Activated naive CD8-positive, alpha-beta T cell treated with anti-CD3 and anti-CD28 coated beads, Interleukin-2, amount 50 U/mL, for 24 hours (primary cell): ENCODE measurements around the gene HNRNPUL1.

Experiments
- ATAC-seq: fragments of 150-1000 bp; cut with Tn5 transposase; one replicate; pipeline ENCODE4 v1.10.0; 2021
- DNase-seq: peaks from one replicate; pipeline ENCODE4 v3.0.0; 2021
- H3K27ac Mint-ChIP-seq: one replicate; pipeline ENCODE4 v1.8.0; 2021; ENCODE audit warnings: mild to moderate bottlenecking, mixed read lengths
- H3K27me3 Mint-ChIP-seq: one replicate; pipeline ENCODE4 v1.8.0; 2021; ENCODE audit warnings: mixed read lengths
- H3K36me3 Mint-ChIP-seq: one replicate; pipeline ENCODE4 v1.8.0; 2021; ENCODE audit warnings: low read depth, mixed read lengths
- H3K4me1 Mint-ChIP-seq: one replicate; pipeline ENCODE4 v1.8.0; 2021; ENCODE audit warnings: mixed read lengths
- H3K4me3 Mint-ChIP-seq: one replicate; pipeline ENCODE4 v1.8.0; 2021; ENCODE audit warnings: mild to moderate bottlenecking, moderate library complexity, mixed read lengths
- H3K9me3 Mint-ChIP-seq: one replicate; pipeline ENCODE4 v1.8.0; 2021; ENCODE audit warnings: mixed read lengths

HNRNPUL1 gene

GRCh38 chr19:41352609-41353465 is 88.7 kb downstream of the HNRNPUL1 start:
- peak; percentile 87 for DNase-seq
- peaks cover 44% of the 10 kb centered on the region for H3K36me3 Mint-ChIP-seq
- no peaks in the 10 kb centered on the region for H3K27me3 Mint-ChIP-seq
- ATAC-seq: peak; percentile 16
- no peaks in the 10 kb centered on the region for H3K9me3 Mint-ChIP-seq
- peak overlapping the region; percentile 95 for H3K27ac Mint-ChIP-seq
- H3K4me1 Mint-ChIP-seq: peaks cover 66% of the 10 kb centered on the region
- H3K4me3 Mint-ChIP-seq: peak overlapping the region; percentile 93

DNA sequence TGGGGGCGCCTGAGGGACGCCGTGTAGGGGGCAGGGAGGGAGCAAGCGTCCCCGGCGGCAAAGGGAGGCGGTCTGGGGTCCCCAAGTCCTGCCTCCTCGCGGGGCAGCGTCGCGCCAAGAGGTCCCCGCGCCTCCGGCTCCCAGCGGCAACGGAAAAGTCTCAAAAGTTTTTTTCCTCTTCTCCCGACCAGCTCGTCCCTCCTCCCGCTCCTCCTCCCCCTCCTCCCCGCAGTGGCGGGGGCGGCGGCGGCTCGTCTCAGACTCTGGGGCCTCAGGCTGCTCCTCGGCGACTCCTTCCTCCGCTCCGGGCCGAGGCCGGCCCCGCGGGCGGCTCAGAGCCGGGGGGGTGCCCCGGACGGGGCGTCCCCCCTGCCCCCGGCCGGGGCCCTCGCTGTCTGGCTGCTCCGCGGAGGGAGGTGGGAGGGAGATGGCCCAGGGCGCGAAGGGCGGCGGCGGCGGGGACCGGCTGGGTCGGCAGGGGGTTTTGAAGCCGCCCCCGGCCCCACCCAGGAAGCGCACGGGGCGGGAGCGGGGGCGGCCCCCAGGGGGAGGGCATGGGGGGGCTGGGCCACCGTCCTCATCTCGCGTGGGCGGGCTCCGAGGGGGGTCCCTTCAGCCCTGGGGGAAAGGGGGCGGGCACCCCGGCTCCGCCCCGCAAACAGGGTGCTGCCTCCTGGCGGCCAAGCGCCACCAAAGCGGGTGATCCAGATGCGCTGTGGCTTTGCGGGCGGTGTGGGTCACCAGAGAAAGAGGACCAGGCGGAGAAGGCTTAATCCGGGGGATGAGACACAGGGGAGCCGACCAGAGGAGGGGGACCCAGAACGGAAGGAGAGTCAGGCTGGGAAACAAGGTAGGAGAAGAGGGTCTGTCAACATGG is 89.5 kb downstream of the HNRNPUL1 start, which contains the start of gene TGFB1:
Gene TGFB1 (minus strand): TSS at position 457 of the 877 bp plus-strand sequence. CDS start 878 bp downstream, outside the sequence.
- H3K9me3 Mint-ChIP-seq: no peaks in the 10 kb centered on the region
- ATAC-seq (peak; percentile 61), DNase-seq (peak; percentile 94)
- peak within 1 kb of the TSS; percentile 95 for H3K27ac Mint-ChIP-seq
- no peaks in the 10 kb centered on the region for H3K27me3 Mint-ChIP-seq
- peak within 1 kb of the TSS; percentile 93 for H3K4me3 Mint-ChIP-seq
- peaks cover 39% of the 10 kb centered on the region for H3K36me3 Mint-ChIP-seq
- H3K4me1 Mint-ChIP-seq: peaks cover 69% of the 10 kb centered on the region

GRCh38 chr19:41354343-41354953 is 90.3 kb downstream of the HNRNPUL1 start:
- no peaks in the 10 kb centered on the region for H3K9me3 Mint-ChIP-seq
- peak overlapping the region; percentile 86 for H3K4me3 Mint-ChIP-seq
- DNase-seq (no peak), ATAC-seq (no peak)
- peaks cover 61% of the 10 kb centered on the region for H3K4me1 Mint-ChIP-seq
- H3K27ac Mint-ChIP-seq: peak overlapping the region; percentile 95
- H3K36me3 Mint-ChIP-seq: peaks cover 32% of the 10 kb centered on the region
- H3K27me3 Mint-ChIP-seq: no peaks in the 10 kb centered on the region

GRCh38 chr19:41355035-41355434 is 90.9 kb downstream of the HNRNPUL1 start:
- Mint-ChIP-seq H3K27me3 (no peaks in the 10 kb centered on the region), H3K4me3 (peak overlapping the region; percentile 69), H3K9me3 (no peaks in the 10 kb centered on the region), H3K36me3 (peaks cover 26% of the 10 kb centered on the region), H3K4me1 (peaks cover 60% of the 10 kb centered on the region), H3K27ac (peak overlapping the region; percentile 94)
- ATAC-seq (no peak), DNase-seq (no peak)

- ATAC-seq (no peak), DNase-seq (peak; percentile 31)
- Mint-ChIP-seq H3K27me3 (no peaks in the 10 kb centered on the region), H3K27ac (peak overlapping the region; percentile 94), H3K4me3 (peak overlapping the region; percentile 69), H3K4me1 (peaks cover 56% of the 10 kb centered on the region), H3K9me3 (no peaks in the 10 kb centered on the region), H3K36me3 (peaks cover 24% of the 10 kb centered on the region)
Observed at GRCh38 chr19:41355802-41356201, 91.6 kb downstream of the HNRNPUL1 start.

DNA sequence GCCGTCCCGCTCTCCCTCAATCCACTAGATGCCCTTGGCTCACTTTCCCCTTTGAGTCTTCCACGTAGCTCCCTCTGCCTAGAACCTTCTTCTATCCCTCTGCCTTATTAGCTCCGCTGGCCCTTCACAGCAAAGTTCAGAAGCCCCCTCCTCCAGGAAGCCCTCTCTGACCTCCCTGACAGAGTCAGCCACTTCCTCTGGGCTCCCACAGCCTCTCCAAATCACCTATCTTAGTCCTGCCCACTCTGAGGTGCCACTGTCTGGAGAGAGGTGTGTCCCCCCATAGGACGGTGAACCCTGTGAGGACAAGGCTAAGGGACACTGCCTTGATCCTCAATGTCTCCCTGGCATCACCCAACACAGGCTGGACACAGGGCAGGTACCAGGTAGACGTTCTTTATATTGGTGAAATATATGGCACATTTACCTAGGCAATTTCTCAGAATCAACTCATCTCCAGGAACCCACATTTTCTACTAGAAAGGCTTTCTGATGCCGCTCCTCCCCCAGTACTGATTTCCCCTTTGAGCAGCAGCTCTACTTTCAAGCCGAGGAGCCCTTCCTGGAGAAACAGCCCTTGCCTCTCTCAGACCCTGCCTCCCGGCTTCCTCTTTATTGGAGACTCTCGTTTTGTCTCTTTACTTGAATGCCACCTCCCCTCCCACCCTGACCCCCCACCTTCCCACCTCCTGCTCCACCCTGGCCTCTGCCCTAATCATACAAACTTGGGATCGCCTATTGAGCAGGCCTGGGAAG is 93.0 kb downstream of the HNRNPUL1 start:
- Mint-ChIP-seq H3K36me3 (peaks cover 14% of the 10 kb centered on the region), H3K4me3 (peak overlapping the region; percentile 69), H3K27ac (peak overlapping the region; percentile 94), H3K27me3 (no peaks in the 10 kb centered on the region), H3K4me1 (peaks cover 49% of the 10 kb centered on the region), H3K9me3 (no peaks in the 10 kb centered on the region)
- no peak for DNase-seq
- ATAC-seq: no peak
